GM19328 (cell line): ENCODE measurements around the gene TMEM143.

ENCODE experiments used
- ATAC-seq: cut with Tn5 transposase; IDR thresholded peaks from one replicate; pipeline ENCODE4 v1.9.1; 2021; ENCODE audit warnings: mild to moderate bottlenecking, moderate library complexity; ENCODE audit not compliant: unreplicated experiment

TMEM143 gene

GRCh38 chr19:48361912-48362311, 1.8 kb downstream of the TMEM143 start:
- no peak for ATAC-seq

- ATAC-seq = no peak
Measured at GRCh38 chr19:48359123-48359522, 4.6 kb downstream of the TMEM143 start.

GRCh38 chr19:48355365-48355954, 8.3 kb downstream of the TMEM143 start:
- no peak for ATAC-seq

GRCh38 chr19:48354332-48354992, 9.3 kb downstream of the TMEM143 start:
- no peak for ATAC-seq

GRCh38 chr19:48353677-48354076, 10.1 kb downstream of the TMEM143 start:
- ATAC-seq = no peak

GRCh38 chr19:48351341-48351752, 12.4 kb downstream of the TMEM143 start:
- ATAC-seq = no peak

- ATAC-seq = no peak
Measured at GRCh38 chr19:48350856-48351255, 12.9 kb downstream of the TMEM143 start.

GRCh38 chr19:48348737-48349136, 15.0 kb downstream of the TMEM143 start:
- ATAC-seq = no peak

- ATAC-seq = no peak
Measured at GRCh38 chr19:48348045-48348444, 15.7 kb downstream of the TMEM143 start.

GRCh38 chr19:48346191-48346590, 17.5 kb downstream of the TMEM143 start:
- ATAC-seq = no peak

- ATAC-seq = no peak
Measured at GRCh38 chr19:48344892-48345291, 18.8 kb downstream of the TMEM143 start.

GRCh38 chr19:48342841-48343540, 20.7 kb downstream of the TMEM143 start:
- ATAC-seq = no peak

GRCh38 chr19:48342414-48342738, 21.4 kb downstream of the TMEM143 start:
- no peak for ATAC-seq

GRCh38 chr19:48341515-48342413, 22.0 kb downstream of the TMEM143 start:
- ATAC-seq = no peak

- ATAC-seq = no peak
Measured at GRCh38 chr19:48340995-48341394, 22.7 kb downstream of the TMEM143 start.

GRCh38 chr19:48338802-48339503, 24.8 kb downstream of the TMEM143 start:
- no peak for ATAC-seq

- no peak for ATAC-seq
Measured at GRCh38 chr19:48338253-48338755, 25.4 kb downstream of the TMEM143 start.

GRCh38 chr19:48333467-48334384, 30.0 kb downstream of the TMEM143 start:
- peak; percentile 46 for ATAC-seq

GRCh38 chr19:48332662-48333466, 30.9 kb downstream of the TMEM143 start:
- peak; percentile 56 for ATAC-seq
